NCI-H524 (cell line): ENCODE data around the gene AOPEP.
"Not testable (repeated sequence)": the region's sequence is repeated elsewhere in the genome, so short reads cannot be mapped to it uniquely, and the experiment has no call there.

Source experiments
- DNase-seq, 2 experiments: peaks; one replicate each; lab custom pipeline; 2025; lab: John Stamatoyannopoulos, UW

AOPEP gene

DNA sequence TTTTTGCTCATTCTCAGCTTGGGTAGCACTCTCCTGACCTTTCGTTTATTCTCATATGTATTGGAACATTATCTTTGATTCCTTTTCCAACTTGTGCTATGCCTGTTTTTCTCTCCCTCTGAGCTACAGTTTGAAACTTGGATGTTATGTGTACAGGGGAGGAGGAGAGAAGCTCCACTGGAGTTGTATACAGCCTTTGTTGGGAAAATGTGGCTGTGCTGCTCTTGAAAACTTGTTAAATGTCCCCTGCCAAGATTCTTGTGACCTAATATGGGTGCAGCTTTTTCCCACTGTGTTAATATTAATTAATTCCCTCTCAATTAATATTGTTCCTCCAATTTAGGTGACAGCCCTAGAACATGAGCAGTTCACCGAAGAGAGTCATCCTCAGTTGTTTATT lies 235.4 kb downstream of the AOPEP start:
- DNase-seq = no peak

DNA sequence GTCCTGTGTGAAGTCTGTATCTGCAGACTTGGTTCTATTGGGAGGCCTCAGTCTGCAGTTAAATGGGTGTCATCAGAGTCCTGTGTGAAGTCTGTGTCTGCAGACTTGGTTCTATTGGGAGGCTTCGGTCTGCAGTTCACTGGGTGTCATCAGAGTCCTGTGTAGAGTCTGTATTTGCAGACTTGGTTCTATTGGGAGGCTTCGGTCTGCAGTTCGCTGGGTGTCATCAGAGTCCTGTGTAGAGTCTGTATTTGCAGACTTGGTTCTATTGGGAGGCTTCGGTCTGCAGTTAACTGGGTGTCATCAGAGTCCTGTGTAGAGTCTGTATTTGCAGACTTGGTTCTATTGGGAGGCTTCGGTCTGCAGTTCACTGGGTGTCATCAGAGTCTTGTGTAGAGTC lies 239.1 kb downstream of the AOPEP start:
- not testable (repeated sequence) for DNase-seq

DNA sequence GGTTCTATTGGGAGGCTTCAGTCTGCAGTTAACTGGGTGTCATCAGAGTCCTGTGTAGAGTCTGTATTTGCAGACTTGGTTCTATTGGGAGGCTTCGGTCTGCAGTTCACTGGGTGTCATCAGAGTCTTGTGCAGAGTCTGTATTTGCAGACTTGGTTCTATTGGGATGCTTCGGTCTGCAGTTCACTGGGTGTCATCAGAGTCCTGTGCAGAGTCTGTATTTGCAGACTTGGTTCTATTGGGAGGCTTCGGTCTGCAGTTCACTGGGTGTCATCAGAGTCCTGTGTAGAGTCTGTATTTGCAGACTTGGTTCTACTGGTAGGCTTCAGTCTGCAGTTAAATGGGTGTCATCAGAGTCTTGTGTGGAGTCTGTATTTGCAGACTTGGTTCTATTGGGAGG lies 239.5 kb downstream of the AOPEP start:
- DNase-seq = not testable (repeated sequence)

DNA sequence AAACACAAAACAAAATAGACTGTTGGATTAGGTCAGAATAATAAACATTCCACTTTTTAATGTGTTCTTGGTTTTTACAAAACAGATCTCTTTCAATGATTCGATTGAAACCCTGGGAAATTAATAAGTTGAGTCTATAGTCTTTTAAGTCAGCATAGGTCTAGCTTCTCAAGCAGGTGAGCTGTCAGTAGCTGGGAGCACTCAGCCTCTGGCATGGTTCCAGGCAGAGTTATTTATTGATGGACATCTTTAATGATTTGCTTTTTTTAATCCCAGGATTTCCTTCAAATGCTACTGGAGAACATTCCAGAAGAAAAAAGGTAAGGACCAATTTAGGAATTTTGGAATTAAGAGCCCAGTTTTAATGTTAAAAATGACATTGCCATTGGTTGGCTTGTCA lies 241.0 kb downstream of the AOPEP start:
- DNase-seq = no peak

DNA sequence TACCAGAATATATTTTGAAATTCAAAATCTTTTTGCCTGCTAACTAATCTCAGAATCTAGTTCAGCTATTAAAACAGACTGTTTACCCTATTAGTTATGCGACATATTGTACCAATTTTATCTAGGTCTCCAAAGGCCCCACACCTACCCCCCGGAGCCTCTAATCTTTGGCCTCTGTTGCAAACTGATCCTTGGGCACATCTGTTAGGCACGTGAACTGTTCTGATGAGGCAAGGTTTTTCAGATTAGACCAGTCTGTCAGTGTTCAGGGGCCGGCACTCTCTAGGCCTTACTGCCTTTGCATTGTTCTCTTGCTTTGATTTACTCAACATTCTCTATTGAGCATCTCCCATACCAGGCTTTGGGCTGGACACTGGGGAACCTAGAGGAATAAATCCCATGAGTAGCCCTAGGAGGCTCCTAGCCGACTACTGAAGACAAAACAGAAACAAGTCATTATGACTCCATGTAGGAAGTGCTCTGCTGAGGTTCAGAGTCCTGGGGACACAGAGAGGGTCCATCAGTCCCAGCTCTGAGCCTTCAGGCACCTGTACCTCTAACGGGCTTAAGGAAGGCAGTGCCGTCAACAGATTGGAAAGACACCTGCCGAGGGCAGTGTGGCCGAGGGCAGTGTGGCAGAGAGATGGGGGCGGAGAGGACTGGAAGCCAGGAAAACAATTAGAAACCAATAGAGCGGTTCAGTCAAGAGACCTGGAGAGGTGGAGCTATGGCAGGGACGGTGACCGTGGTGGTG lies 245.1 kb downstream of the AOPEP start:
- DNase-seq = peak; percentile 98 to 99

DNA sequence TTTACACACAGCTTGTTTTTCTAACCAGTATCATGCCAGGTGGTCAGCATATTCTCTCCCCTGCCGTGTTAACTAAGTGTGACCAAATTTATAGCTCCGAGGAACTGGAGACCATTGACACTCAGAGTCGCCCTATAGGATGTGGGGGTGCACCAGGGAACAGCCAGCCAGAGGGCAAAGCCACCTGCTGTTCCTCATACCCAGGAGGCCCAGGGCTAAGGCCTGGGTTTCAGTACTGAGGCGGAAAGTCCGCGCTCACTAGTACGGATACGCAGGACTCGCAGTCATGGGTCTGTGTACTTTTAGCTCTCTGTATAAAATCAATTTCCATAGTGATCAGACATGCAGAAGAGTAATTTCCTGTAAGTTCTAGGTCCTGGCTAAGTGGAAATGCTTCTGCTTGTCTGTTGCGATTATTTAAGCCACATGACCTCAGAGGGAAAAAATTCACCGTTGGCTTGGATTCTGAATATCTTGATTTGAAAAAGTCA lies 247.0 kb downstream of the AOPEP start:
- DNase-seq = peak in 1 of 2 experiments; percentile 59

DNA sequence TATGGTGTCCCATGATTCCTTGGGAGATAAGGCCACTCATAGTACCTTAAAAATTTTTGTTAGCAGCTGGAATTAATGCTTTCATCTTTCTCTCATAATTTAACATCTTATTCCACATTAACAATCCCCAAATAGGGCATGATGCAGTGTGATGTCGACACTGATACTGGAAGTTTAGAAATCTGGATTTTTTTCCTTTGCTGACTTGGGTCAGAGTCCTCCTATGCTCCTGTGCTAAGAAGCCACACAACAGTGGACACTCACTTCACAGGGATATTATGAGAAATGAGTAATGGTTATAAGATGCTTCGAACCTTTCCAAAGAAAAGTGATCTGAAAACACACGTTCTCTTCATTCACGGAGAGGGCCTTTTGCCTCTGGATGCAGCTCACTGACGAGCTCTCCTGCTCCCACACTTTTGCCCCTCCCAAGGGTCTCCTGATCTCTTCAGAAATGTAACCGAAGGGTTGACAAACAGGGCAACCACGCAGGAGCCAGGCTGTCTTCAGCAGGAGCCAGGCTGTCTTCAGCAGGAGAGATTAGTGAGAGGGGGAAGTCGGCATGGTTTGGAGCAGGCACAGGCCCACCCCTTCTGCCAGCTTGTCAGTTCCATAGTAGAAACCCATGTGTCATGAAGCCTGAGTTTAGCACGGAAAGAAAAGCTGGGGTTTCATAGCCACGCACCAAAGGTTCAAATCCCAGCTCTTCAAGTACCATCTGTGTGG lies 247.8 kb downstream of the AOPEP start:
- DNase-seq = peak in 1 of 2 experiments; percentile 49

DNA sequence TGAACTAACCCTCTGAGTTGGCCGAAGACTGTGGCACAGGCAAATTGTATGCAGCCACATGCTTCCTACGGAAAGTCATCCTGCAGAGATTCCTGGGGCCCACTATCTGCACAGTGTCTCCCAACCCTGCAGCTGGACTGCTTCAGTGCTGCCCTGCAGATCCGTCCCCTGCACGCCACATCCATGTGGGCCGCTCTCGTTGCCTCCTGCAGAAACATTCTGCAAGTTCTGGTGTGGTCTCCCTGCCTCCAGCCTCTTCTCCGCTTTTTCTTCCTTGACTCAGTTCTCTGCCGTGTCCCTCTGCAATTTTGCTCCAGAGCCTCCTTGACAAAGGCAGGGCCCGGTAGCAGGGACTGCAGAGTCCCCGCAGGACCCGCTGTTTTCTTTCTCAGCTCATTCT lies 249.0 kb downstream of the AOPEP start:
- DNase-seq = no peak

DNA sequence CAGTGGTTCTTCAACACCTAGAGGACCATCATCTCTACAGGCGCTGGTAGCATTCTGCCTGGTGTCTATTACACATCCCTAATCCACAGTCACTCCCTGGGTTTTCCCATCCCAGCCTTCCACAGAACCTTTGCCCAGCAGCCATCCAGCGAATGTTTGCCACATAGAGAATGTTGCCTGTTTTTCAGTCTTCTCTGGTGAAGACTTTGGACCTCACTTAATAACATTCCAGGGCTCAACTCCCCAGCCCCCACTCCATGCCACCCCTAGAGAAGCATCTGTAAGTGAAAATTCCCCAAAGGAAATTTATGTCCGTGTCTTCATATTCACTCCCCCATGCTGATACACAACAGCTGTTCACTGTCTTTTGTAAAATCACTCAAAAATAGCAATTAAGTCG lies 249.6 kb downstream of the AOPEP start:
- DNase-seq = no peak

DNA sequence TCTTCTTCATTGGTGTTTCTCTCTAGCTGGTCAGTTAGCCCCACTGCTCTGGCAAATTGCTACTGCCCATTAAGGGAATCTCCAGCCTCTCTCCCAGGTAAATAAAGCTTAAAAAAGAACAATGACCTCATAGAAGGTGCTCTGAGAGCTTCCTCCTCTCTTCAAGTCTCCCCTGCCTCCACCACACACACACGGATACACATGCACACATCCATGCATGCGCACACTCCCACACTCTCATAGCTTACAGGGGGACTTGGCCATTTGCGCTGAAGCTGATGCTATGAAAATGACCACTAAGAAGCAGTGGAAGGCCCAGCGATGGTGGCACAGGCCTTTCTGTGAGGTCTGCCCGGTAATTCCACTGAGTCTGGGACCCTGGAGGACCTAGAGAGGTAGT lies 250.9 kb downstream of the AOPEP start:
- no peak for DNase-seq

DNA sequence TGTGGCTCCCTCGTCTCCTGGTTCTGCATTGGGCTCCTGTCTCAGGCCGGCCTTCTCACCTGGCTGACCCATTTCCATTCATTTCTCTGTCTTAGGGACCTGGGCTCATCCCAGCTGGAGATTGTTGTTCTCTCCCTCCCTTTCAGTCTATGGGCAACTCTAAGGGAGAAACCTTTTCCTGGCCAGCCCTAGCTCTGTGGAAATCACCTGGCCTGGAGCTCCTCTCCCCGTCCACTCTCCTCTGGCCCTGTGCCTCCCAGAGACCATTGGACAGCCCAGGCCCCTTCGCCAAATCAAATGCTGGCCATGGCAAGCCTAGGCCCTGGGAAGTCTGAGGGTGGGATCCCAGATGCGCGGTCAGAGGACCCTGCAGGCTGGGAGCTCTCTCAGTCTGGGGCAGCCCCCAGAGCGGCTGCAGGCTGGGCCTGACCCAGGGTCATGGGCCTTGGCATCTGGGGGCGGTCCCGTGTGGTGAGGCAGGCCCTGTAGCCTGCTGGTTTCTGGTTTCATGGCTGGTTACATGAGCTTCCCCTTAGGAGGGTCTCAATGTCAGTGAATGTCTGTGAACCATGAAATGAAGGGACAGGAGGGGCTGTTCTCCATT lies 253.5 kb downstream of the AOPEP start:
- no peak for DNase-seq

DNA sequence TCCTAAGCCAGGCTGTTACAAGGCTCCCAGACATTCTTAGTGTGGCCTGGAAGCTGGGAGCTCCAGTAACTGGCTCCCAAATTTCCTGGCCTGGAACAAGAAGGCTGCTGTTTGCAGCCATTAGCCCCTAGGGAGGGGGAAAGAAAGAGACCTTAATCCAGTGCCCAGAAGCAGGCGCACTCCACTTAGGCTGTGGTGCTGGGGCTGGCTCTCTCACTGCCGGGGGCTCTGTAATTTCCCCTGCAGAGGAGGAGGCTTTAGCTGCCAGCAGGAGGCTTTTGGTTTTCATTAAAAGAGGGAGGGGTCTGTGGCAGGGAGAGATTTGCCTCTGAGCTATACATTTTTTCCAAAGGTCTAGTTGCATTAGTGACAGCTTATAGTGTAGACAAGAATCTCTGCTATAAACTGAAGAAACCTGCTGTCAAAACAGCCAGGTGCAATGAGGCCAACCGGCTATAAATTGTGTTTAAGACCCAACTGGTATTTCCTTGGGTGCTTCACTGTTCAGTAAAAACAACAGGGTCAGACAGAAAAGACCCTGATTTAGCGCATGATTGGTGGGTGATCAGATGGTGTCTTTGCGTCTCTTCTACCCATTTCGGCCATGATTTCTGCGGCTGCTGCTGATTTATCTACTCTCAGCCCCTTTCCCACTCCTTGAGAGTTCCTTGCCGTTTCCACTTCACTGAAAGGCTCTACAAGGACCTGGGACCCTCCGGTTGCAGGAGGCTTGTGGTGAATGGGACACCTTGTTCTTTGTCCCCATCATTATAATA lies 254.6 kb downstream of the AOPEP start:
- DNase-seq = no peak

DNA sequence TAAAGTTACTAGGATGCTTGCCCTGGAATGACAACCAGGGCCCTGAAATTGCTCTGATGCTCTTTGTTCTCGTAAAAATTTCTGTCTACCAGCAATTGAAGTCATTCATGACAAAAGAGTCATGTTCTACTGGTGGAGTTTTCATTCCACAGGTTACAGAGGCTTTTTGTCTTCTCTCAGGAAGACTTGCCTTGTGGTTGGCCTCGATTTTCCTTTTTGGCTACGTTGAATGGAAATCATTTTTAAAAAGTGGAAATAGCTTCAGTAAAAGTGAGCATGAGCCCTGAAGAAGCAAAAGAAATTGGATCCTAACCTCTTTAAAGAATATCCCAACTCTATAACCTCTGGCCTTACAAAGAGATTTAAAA lies 255.2 kb downstream of the AOPEP start:
- no peak for DNase-seq

DNA sequence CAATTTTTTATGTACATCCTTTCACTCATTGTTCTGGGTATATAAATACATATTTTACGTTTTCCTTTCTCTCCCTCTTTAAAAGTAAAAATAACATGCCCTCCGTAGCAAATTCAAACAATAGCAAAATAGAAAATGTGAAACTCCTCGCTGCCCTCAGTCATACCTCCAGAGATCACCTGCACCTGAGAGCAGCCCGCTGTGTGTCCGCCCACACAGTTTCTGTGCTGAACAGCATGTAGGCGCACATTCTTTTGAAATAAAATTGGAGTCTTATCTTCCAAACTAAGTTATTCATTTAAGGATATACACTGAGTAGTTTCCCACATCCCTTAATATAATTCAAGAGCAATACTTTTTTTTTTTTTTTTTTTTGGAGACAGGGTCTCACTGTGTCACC lies 255.7 kb downstream of the AOPEP start:
- no peak for DNase-seq

DNA sequence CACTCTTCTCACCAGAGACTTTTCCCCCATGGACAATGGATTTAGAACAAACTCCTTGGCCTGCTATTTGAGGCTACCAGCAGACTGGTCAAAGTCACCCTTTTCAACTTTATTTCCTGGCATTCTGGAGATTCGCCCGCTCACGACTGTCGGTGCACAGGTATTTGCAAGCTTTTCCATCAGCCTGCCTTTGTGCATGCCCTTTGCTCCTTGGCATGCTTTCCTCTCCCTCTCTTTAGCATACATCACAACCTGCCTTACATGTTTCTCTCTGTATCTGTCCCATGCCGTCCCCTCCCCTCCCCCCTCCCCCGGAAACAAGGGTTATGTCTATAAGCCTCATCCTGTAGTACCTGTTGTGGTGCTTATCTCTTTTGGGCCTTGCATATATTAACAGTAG lies 257.1 kb downstream of the AOPEP start:
- no peak for DNase-seq

DNA sequence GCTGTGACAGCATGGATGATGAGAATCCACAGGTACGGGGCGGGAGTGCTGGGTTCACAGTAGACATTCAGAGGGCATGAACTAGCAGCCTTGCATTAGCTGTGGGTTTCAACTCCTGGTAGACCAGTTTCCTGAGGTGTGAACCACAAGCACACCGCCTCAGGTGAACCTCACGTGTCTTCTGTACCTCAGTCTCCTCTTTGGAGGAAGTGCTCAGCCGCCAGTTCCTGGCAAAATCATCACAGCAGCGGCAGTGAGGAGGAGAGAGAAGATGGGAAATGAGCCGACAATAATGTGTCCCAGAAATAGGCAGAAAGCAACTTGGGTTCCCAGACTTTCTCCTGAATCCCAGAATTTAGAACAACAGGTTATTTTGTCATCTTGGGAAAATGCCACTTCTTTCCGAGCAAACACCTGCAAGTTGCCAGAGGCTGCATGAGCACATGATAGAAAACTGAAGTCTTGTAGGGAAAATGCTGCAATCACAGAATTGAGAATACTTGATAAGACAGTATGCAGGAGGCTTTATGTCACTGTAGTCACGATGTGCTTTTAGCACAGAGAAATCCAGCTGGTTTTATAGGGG lies 258.5 kb downstream of the AOPEP start:
- DNase-seq = no peak

DNA sequence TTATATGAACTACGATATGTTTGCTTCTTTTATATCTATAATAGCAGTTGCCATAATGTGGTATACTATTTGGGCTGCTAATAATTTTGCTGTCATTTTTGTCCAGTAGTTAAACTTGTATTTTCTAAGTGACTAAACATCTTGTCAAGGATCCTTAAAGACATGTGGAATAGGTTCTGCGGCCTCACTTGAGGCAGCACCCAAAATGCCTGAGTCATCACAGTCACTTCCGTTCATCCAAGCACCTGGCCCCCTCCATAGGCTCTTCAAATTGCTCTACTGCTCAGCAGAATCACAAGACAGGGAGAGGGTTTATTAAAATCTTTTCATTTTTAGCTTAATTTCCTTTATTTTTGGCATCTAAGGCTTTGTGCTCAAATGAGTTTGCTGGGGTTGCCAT lies 259.1 kb downstream of the AOPEP start:
- no peak for DNase-seq

DNA sequence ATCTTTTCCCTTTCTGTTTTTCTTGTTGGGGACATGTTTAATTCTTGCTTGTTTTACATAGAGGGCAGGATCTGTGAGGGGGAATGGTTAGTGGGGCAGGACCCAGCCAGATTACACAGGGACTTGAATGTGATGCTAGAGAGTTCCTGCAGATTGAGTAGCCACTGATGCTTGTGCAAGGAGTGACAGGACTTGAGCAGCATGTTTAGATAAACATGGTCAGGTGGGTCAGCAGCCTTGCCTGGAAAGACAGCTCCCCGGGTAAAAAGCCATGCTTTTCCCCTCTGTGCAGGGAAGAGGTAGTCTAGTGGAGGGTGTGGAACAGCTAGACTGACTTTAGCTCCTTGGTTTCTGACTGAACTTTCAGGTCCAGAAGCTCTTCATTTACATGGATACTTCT lies 261.2 kb downstream of the AOPEP start:
- no peak for DNase-seq

DNA sequence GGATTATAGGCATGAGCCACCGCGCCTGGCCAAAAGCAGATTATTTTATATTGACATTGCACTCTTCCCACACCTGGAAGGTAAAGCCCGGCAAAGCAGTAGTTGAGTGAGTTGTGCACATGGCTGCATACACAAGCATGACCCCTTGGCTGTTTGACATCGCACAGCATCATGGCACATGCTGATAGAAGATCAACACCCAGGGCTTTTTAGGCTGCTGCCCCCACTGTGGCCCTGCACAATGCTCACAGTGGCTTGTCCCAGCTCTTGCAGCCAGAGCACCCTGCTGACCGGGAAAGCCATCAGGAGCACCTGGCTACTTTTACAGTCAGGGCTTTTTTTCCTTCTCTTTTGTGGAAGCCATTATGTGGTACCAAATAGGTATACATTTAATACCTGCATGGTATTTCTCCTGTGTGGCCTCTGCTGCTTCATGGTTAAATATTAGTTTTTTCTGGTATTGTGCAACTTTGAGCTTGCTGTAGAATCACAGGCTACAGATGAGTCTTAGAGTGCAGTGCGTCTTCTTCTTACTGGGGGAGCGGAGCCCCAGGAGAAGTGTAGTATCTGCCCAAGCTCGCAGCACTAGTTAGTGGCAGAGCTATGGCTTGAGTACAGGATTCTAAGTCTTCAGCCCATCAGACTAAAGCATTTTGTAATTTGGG lies 264.5 kb downstream of the AOPEP start:
- DNase-seq = no peak

DNA sequence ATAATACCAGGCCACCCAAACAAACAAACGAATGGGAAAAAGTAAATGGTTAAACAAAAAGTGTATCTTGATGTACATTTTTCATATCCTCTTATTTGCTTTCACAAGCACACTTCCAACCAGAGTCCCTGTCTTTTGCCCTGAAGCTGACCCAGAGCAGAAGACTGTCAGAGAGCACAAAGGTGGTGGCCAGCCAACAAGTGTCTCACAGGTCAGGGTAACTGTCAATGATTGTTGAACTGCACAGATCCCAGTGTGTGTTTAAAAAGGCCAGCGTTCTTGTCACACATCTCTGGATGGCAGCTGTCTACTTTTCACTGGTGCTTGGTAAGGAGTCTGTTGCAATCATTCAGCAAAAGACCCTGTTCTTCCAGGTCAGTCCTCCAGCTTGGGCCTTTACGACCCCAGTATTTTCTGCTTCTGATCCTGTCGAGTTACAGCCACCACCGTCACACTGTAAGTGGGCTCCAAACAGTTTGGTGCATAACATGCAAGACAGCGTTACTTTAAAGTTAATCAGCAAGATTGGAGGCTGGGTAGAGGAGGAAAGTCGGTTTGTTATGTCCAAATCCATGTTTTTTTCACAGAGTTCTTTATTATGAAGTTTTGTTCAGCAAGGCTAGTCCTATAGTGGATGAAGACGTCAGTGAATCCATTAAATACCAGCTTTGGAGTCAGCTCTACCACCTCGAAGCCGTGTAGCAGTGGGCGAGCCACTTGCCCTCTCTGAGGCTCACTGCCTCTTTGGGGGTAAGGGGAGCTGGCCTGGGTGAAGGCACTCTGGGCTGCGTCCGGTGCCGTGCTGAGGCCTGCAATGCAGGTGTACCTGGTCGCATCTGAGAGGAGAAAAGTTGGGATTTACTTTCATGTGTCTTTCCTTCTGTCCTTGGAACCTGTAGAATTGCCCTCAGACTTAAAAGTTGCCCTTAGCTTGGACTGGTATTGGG lies 265.7 kb downstream of the AOPEP start:
- DNase-seq = no peak
